Measurements from ENCODE around the gene SLC16A5.

The SLC16A5 gene

GRCh38 chr17:75096082-75096625, 8.4 kb downstream of the SLC16A5 start:
- no peak for TF ChIP-seq Cebpa-rat (IDR thresholded peaks at IDR 0.05)
- Histone ChIP-seq H3K9me3 (no peaks in the 10 kb centered on the region), H3K27ac (no peak overlapping the region), H3K4me3 (no peak overlapping the region), H3K4me2 (no peak overlapping the region), H3K27me3 (no peaks in the 10 kb centered on the region), H3K36me3 (peaks cover 10% of the 10 kb centered on the region; the same call in 1 of the 2 replicates), H3K9ac (no peak overlapping the region), H3K4me1 (no peaks in the 10 kb centered on the region), H4K20me1 (no peaks in the 10 kb centered on the region)

- H4K20me1 ChIP-seq: no peaks in the 10 kb centered on the region
- H3K4me2 ChIP-seq: no peak overlapping the region
- TF ChIP-seq Cebpa-rat (IDR thresholded peaks at IDR 0.05): no peak
- H3K9ac ChIP-seq: no peak overlapping the region
- H3K9me3 ChIP-seq: no peaks in the 10 kb centered on the region
- no peak overlapping the region for H3K4me3 ChIP-seq
- H3K36me3 ChIP-seq: peaks cover 10% of the 10 kb centered on the region; the same call in 1 of the 2 replicates
- H3K4me1 ChIP-seq: peaks cover 14% of the 10 kb centered on the region
- no peak overlapping the region for H3K27ac ChIP-seq
- no peaks in the 10 kb centered on the region for H3K27me3 ChIP-seq
Measured at GRCh38 chr17:75097865-75098264, 10.1 kb downstream of the SLC16A5 start.

GRCh38 chr17:75098861-75099260, 11.1 kb downstream of the SLC16A5 start:
- no peak overlapping the region for H3K4me3 ChIP-seq
- no peak for TF ChIP-seq Cebpa-rat (IDR thresholded peaks at IDR 0.05)
- H3K27ac ChIP-seq: no peak overlapping the region
- H3K9ac ChIP-seq: no peak overlapping the region
- peaks cover 10% of the 10 kb centered on the region; the same call in 1 of the 2 replicates for H3K36me3 ChIP-seq
- H4K20me1 ChIP-seq: no peaks in the 10 kb centered on the region
- H3K27me3 ChIP-seq: no peaks in the 10 kb centered on the region
- peaks cover 14% of the 10 kb centered on the region for H3K4me1 ChIP-seq
- no peak overlapping the region for H3K4me2 ChIP-seq
- no peaks in the 10 kb centered on the region for H3K9me3 ChIP-seq

- H3K9me3 ChIP-seq: no peaks in the 10 kb centered on the region
- H3K27ac ChIP-seq: no peak overlapping the region
- no peaks in the 10 kb centered on the region for H4K20me1 ChIP-seq
- H3K4me3 ChIP-seq: no peak overlapping the region
- no peaks in the 10 kb centered on the region for H3K27me3 ChIP-seq
- H3K4me2 ChIP-seq: no peak overlapping the region
- no peak for TF ChIP-seq Cebpa-rat (IDR thresholded peaks at IDR 0.05)
- no peak overlapping the region for H3K9ac ChIP-seq
- H3K4me1 ChIP-seq: peaks cover 14% of the 10 kb centered on the region
- peaks cover 10% of the 10 kb centered on the region; the same call in 1 of the 2 replicates for H3K36me3 ChIP-seq
Measured at GRCh38 chr17:75099881-75100595, 12.3 kb downstream of the SLC16A5 start.

- H3K36me3 ChIP-seq: peaks cover 10% of the 10 kb centered on the region; the same call in 1 of the 2 replicates
- no peak overlapping the region for H3K4me3 ChIP-seq
- H4K20me1 ChIP-seq: no peaks in the 10 kb centered on the region
- H3K9me3 ChIP-seq: no peaks in the 10 kb centered on the region
- TF ChIP-seq Cebpa-rat (IDR thresholded peaks at IDR 0.05): no peak
- H3K4me2 ChIP-seq: peak overlapping the region; percentile 49
- no peak overlapping the region for H3K27ac ChIP-seq
- H3K27me3 ChIP-seq: no peaks in the 10 kb centered on the region
- H3K9ac ChIP-seq: no peak overlapping the region
- H3K4me1 ChIP-seq: peaks cover 14% of the 10 kb centered on the region
Measured at GRCh38 chr17:75102385-75102821, 14.6 kb downstream of the SLC16A5 start.

- Histone ChIP-seq H3K27ac (no peak overlapping the region), H3K9me3 (no peaks in the 10 kb centered on the region), H3K36me3 (peaks cover 10% of the 10 kb centered on the region; the same call in 1 of the 2 replicates), H4K20me1 (no peaks in the 10 kb centered on the region), H3K4me1 (peaks cover 19% of the 10 kb centered on the region), H3K4me2 (no peak overlapping the region), H3K9ac (no peak overlapping the region), H3K4me3 (no peak overlapping the region), H3K27me3 (peaks cover 10% of the 10 kb centered on the region)
- TF ChIP-seq Cebpa-rat (IDR thresholded peaks at IDR 0.05): no peak
Measured at GRCh38 chr17:75103601-75104554, 16.1 kb downstream of the SLC16A5 start.

- no peak for TF ChIP-seq Cebpa-rat (IDR thresholded peaks at IDR 0.05)
- Histone ChIP-seq H3K9ac (no peak overlapping the region), H3K9me3 (no peaks in the 10 kb centered on the region), H3K4me2 (no peak overlapping the region), H3K4me3 (no peak overlapping the region), H3K27ac (no peak overlapping the region), H3K36me3 (peaks cover 3% of the 10 kb centered on the region; the same call in 1 of the 2 replicates), H4K20me1 (no peaks in the 10 kb centered on the region), H3K27me3 (peaks cover 16% of the 10 kb centered on the region), H3K4me1 (peaks cover 28% of the 10 kb centered on the region)
Measured at GRCh38 chr17:75105126-75106080, 17.6 kb downstream of the SLC16A5 start.

- H3K9ac ChIP-seq: no peak overlapping the region
- H3K27me3 ChIP-seq: peaks cover 16% of the 10 kb centered on the region
- H3K4me1 ChIP-seq: peaks cover 32% of the 10 kb centered on the region
- no peak for TF ChIP-seq Cebpa-rat (IDR thresholded peaks at IDR 0.05)
- no peak overlapping the region for H3K4me3 ChIP-seq
- peaks cover 4% of the 10 kb centered on the region; the same call in 1 of the 2 replicates for H4K20me1 ChIP-seq
- H3K4me2 ChIP-seq: peak overlapping the region; percentile 100; the same call in 1 of the 2 replicates
- H3K36me3 ChIP-seq: no peaks in the 10 kb centered on the region
- no peaks in the 10 kb centered on the region for H3K9me3 ChIP-seq
- no peak overlapping the region for H3K27ac ChIP-seq
Measured at GRCh38 chr17:75108193-75108592, 20.4 kb downstream of the SLC16A5 start.

- Histone ChIP-seq H3K36me3 (no peaks in the 10 kb centered on the region), H3K9ac (peak overlapping the region; percentile 74), H3K27me3 (peaks cover 16% of the 10 kb centered on the region), H3K4me2 (peak overlapping the region; percentile 100), H3K4me1 (peaks cover 38% of the 10 kb centered on the region), H3K27ac (no peak overlapping the region), H3K4me3 (peak overlapping the region; percentile 75), H3K9me3 (no peaks in the 10 kb centered on the region), H4K20me1 (peaks cover 8% of the 10 kb centered on the region)
- TF ChIP-seq Cebpa-rat (IDR thresholded peaks at IDR 0.05): no peak
Measured at GRCh38 chr17:75109046-75109406, 21.3 kb downstream of the SLC16A5 start.
